Naive B cell (primary cell): ENCODE data around the gene NFKB1. TPM values are rescaled to one million over a fixed set of nuclear protein-coding genes. Genes with fewer than 3 reads are reported as not detected.
"Not testable (repeated sequence)": the region's sequence is repeated elsewhere in the genome, so short reads cannot be mapped to it uniquely, and the experiment has no call there.

Experiments
- ATAC-seq, 2 donors: fragments of 150-1000 bp; cut with Tn5 transposase; 2 replicates each; pipeline ENCODE4 v1.10.0; 2021; ENCODE audit warnings: low read depth in 2 of 2, mild to moderate bottlenecking in 2 of 2, moderate library complexity in 2 of 2
- DNase-seq: peaks from one replicate; pipeline ENCODE4 v3.0.0; 2022
- H3K27ac Mint-ChIP-seq, 6 donors: one replicate each; pipeline ENCODE4 v1.8.0; 2020 to 2022; ENCODE audit warnings: mild to moderate bottlenecking in 6 of 6, mixed read lengths in 6 of 6, moderate library complexity in 5 of 6, inconsistent platforms in 2 of 6
- H3K27me3 Mint-ChIP-seq, 3 donors: one replicate each; pipeline ENCODE4 v1.8.0; 2021 to 2022; ENCODE audit warnings: mixed read lengths in 3 of 3, mild to moderate bottlenecking in 1 of 3
- H3K36me3 Mint-ChIP-seq, 2 donors: one replicate each; pipeline ENCODE4 v1.8.0; 2020 to 2022; ENCODE audit warnings: mixed read lengths in 2 of 2, inconsistent platforms in 1 of 2, mild to moderate bottlenecking in 1 of 2
- H3K4me1 Mint-ChIP-seq, 3 donors: one replicate each; pipeline ENCODE4 v1.8.0; 2020 to 2022; ENCODE audit warnings: mixed read lengths in 3 of 3, inconsistent platforms in 1 of 3, mild to moderate bottlenecking in 1 of 3, moderate library complexity in 1 of 3
- H3K4me3 Mint-ChIP-seq, 8 donors: one replicate each; pipeline ENCODE4 v1.8.0; 2020 to 2022; ENCODE audit warnings: mild to moderate bottlenecking in 8 of 8, mixed read lengths in 8 of 8, moderate library complexity in 8 of 8, inconsistent platforms in 2 of 8
- H3K9me3 Mint-ChIP-seq, 7 donors: one replicate each; pipeline ENCODE4 v1.8.0; 2020 to 2022; ENCODE audit warnings: mixed read lengths in 7 of 7, mild to moderate bottlenecking in 5 of 7, inconsistent platforms in 2 of 7, moderate library complexity in 1 of 7
- polyA plus RNA-seq, 6 donors: library from polyadenylated mRNA; unstranded; fragments of 300-500 nt; fragmentation: Illumina TruSeq; gene quantifications; one replicate each; pipeline ENCODE4 v1.2.3, GENCODE V29; 2021; ENCODE audit warnings: low read depth in 6 of 6

NFKB1 gene
- polyA plus RNA-seq, 6 donors from 2014 or later = 14.5 to 47.4 (median 26.2) TPM

DNA sequence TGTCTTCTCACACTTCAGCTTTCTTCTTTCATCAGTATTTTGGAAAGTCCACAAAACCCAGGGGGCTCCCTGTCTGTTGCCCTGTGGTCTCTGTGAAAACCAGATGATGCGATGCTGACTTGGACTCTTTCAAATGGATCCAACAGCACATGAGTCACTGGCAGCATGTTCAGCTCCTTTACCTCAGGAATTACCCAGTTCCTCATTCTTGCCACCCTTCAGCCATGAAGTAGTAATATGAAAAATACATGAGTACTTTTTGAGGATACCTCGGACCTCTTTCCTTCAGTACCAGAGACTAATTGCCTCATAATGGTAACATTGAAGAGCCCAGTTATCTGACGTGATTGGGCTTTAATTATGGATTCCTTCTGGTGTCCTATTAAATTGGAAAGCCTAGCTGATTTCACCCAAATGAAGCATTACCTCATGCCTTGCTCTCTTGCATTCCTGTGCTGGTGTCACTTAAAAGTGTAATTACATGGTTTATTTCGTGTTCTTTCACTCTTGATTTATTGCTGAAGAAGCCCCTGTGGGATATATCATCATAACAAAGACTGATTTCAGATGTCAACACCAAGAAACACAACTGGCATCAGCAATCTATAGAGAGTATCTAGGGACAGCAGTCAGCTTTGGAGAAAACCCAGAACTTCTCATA is 63.4 kb downstream of the NFKB1 start:
- peaks cover 0 to 2% (median 0%) of the 10 kb centered on the region in 7 donors for H3K9me3 Mint-ChIP-seq
- H3K36me3 Mint-ChIP-seq = peaks cover 0 to 21% of the 10 kb centered on the region in 2 donors
- peak; percentile 92 to 93 for ATAC-seq
- DNase-seq = peak; percentile 42
- peak overlapping the region in 5 of 6 donors; percentile 76 to 95 (median 91) for H3K27ac Mint-ChIP-seq
- H3K4me1 Mint-ChIP-seq = peaks cover 47 to 54% (median 52%) of the 10 kb centered on the region in 3 donors
- no peaks in the 10 kb centered on the region for H3K27me3 Mint-ChIP-seq
- H3K4me3 Mint-ChIP-seq = peak overlapping the region in 2 of 8 donors; percentile 8 to 26

DNA sequence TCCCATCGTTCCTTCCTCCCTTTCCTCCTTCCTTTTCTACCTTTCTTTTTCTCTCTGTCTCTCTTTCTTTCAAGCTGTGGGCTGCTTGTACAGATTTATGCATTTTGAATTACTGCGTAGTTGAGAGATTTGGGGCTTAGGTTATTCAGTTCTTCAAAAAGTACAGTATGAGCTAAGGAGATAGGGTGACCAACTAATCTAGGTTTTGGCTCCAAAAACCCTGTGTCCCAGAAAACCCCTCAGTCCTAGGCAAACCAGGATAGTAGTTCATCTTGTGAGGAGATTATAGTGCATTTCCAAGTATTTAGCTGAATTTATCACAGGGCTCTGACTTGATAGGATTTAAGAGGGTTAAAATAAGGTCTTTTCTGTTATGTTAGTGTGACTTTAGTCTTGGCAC is 64.5 kb downstream of the NFKB1 start:
- H3K27me3 Mint-ChIP-seq = no peaks in the 10 kb centered on the region
- DNase-seq (no peak), ATAC-seq (no peak)
- no peak overlapping the region for H3K4me3 Mint-ChIP-seq
- peaks cover 0 to 26% of the 10 kb centered on the region in 2 donors for H3K36me3 Mint-ChIP-seq
- H3K9me3 Mint-ChIP-seq = peaks cover 0 to 6% (median 0%) of the 10 kb centered on the region in 7 donors
- peaks cover 35 to 42% (median 41%) of the 10 kb centered on the region in 3 donors for H3K4me1 Mint-ChIP-seq
- peak overlapping the region; percentile 22 to 91 (median 74) for H3K27ac Mint-ChIP-seq

DNA sequence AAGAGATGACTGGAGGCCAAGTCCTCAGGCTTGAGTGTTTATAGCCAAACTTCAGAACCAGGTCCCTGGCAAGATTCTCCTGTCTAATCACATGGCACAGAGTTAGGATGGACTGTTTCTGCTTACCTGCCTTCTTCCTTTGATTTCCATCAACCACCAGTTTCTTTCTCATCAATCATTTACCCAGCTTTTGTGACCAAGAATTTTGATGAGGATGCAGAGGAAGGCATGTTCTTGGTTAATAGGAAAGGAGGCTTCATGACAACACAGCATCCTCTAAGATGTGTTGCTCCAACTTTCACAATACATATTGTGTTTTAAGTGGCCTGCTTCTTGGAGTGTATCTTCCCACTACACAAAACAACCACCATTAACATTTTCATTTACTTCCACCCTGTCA is 65.3 kb downstream of the NFKB1 start:
- ATAC-seq = no peak
- DNase-seq = no peak
- H3K27ac Mint-ChIP-seq = peak overlapping the region in 5 of 6 donors; percentile 19 to 91 (median 44)
- peaks cover 0 to 23% of the 10 kb centered on the region in 2 donors for H3K36me3 Mint-ChIP-seq
- peaks cover 0 to 6% (median 0%) of the 10 kb centered on the region in 7 donors for H3K9me3 Mint-ChIP-seq
- peaks cover 28 to 37% (median 33%) of the 10 kb centered on the region in 3 donors for H3K4me1 Mint-ChIP-seq
- H3K4me3 Mint-ChIP-seq = no peak overlapping the region
- H3K27me3 Mint-ChIP-seq = no peaks in the 10 kb centered on the region

DNA sequence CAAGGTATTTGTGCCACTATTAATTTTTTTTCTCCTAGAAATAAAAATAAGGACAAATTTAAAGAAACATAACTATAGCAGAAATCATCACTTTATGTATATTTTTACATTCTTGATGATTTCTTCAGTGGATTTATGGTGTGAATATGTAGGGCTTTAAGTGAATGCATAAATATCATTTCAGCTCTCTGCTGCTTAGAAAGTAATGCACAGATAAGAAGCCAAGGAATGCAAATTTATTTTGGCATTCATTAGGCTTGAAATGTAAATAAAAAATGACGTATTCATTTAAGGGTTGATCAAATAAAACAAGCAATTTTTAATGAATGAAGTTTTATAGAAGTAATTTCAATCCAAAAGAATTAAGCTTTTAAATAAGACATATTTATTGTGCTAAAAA is 66.3 kb downstream of the NFKB1 start:
- Mint-ChIP-seq H3K27me3 (no peaks in the 10 kb centered on the region), H3K36me3 (peaks cover 0 to 21% of the 10 kb centered on the region in 2 donors), H3K4me3 (no peak overlapping the region), H3K4me1 (peaks cover 19 to 31% (median 24%) of the 10 kb centered on the region in 3 donors), H3K9me3 (peaks cover 0 to 6% (median 0%) of the 10 kb centered on the region in 7 donors), H3K27ac (peak overlapping the region in 3 of 6 donors; percentile 72 to 91 (median 90))
- DNase-seq (no peak), ATAC-seq (no peak)

DNA sequence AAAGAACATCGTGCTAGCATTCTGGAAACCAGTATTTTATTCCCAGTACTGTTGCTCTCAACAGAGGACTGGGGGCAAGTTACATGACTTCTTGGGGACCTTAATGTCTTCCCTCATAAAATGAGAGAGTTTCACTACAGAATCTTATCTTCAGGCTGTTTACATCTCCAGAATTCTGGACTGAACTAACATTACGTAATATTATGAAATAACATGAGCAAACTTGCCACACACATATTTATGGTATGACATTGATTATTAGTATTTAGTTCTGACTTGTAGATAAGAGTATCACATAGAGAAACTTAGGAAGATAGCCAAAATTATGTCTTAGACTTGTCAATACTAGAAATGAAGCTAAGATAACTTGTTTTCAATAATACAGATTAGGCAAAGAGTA is 68.0 kb downstream of the NFKB1 start:
- H3K9me3 Mint-ChIP-seq = peaks cover 0 to 6% (median 0%) of the 10 kb centered on the region in 7 donors
- peak overlapping the region in 1 of 6 donors; percentile 20 for H3K27ac Mint-ChIP-seq
- no peak for DNase-seq
- peaks cover 19 to 26% (median 21%) of the 10 kb centered on the region in 3 donors for H3K4me1 Mint-ChIP-seq
- H3K36me3 Mint-ChIP-seq = peaks cover 0 to 23% of the 10 kb centered on the region in 2 donors
- no peak overlapping the region for H3K4me3 Mint-ChIP-seq
- ATAC-seq = no peak
- H3K27me3 Mint-ChIP-seq = no peaks in the 10 kb centered on the region

DNA sequence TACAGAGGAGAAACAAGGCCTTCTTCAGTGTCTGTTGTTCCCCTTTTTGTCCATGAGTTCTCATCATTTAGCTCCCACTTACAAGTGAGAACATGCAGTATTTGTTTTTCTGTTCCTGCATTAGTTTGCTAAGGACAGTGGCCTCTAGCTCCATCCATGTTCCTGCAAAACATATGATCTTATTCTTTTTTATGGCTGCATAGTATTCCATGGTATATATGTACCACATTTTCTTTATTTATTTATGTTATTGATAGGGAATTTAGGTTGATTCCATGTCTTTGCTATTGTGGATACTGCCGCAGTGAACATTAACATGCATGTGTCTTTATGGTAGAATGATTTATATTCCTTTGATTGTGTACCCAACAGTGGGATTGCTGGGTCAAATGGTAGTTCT is 69.1 kb downstream of the NFKB1 start:
- not testable (repeated sequence) for H3K27me3 Mint-ChIP-seq, DNase-seq, H3K27ac Mint-ChIP-seq, H3K4me3 Mint-ChIP-seq, ATAC-seq, H3K9me3 Mint-ChIP-seq
- H3K36me3 Mint-ChIP-seq = peaks cover 2 to 23% of the 10 kb centered on the region in 2 donors
- H3K4me1 Mint-ChIP-seq = peaks cover 14 to 25% (median 19%) of the 10 kb centered on the region in 3 donors

DNA sequence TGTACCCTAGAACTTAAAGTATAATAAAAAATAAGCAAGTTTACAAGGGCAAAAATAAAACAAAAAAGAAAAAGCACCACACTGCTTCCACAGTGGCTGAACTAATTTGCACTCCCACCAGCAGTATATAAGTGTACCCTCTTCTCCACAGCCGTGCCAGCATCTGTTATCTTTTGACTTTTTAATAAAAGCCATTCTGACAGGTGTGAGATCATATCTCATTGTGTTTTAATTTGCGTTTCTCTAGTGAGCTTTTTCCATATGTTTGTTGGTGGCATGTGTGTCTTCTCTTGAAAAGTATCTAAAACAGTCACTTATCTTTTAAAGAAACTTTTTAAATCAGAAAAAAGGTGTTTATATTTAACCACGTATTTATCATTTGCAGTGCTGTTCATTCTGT is 71.3 kb downstream of the NFKB1 start:
- Mint-ChIP-seq H3K9me3 (peaks cover 0 to 6% (median 0%) of the 10 kb centered on the region in 7 donors), H3K4me3 (no peak overlapping the region), H3K36me3 (peaks cover 16 to 27% of the 10 kb centered on the region in 2 donors), H3K27me3 (no peaks in the 10 kb centered on the region), H3K4me1 (peaks cover 6 to 26% (median 21%) of the 10 kb centered on the region in 3 donors), H3K27ac (peak overlapping the region in 2 of 6 donors; percentile 69 to 81)
- ATAC-seq = no peak
- no peak for DNase-seq

DNA sequence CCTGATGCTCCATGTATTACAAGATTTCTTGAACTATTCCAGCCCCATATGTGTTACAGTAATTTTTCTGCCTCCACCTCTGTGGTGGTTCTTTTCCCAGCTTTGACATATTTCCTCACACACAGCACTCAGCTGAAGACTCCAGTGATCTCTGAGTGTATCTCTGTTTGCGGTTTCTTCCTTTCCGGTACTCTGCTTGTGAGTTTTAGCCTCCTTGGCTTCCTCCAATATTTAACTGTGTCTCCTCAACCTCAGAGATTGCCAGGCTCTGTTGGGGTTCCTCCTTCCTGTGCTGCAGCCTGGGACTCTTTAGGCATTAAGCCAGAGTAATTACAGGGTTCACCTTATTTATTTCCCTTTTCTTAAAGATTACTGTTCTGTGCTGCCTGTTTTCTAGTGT is 73.2 kb downstream of the NFKB1 start:
- Mint-ChIP-seq H3K4me1 (peaks cover 11 to 34% (median 28%) of the 10 kb centered on the region in 3 donors), H3K4me3 (no peak overlapping the region), H3K27ac (peak overlapping the region in 4 of 6 donors; percentile 27 to 91 (median 40)), H3K9me3 (peaks cover 0 to 6% (median 0%) of the 10 kb centered on the region in 7 donors), H3K36me3 (peaks cover 26 to 28% of the 10 kb centered on the region in 2 donors), H3K27me3 (no peaks in the 10 kb centered on the region)
- ATAC-seq (no peak), DNase-seq (no peak)

DNA sequence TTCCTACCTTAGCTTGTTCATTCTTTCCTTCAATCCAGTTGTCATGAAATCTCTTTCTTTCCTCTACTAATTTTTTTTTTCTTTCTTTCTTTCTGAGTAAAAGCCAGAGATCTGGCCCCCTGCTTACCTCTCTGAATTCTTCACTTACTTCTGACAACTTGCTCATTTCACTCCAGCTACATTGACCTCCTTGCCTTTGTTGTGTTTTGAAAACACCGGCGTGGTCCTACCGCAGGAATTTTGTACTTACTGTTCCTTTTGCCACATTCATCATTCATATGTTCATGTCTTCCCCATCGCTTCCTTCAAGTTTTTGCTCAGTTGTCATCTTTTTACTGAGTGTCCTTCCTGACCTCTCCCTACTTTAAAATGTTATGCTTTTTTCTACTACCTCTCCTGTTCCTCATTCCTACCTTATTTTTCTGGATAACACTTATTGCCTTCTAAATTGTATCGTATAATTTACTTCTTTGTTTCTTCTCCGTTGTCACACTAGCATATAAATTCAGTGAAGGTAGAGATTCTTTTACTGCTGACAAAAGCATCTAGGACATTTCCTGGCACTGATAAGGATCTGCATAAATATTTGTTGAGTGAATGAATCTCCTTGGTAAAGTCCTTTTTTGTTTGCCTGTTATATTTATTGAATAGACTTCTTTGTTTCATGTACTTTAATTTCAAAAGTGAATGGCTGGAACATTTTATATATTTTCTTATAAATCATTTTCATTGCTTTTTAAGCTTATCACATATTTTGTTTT is 74.4 kb downstream of the NFKB1 start:
- no peak for ATAC-seq
- peaks cover 26 to 30% of the 10 kb centered on the region in 2 donors for H3K36me3 Mint-ChIP-seq
- peak overlapping the region; percentile 6 to 95 (median 46) for H3K27ac Mint-ChIP-seq
- H3K9me3 Mint-ChIP-seq = peaks cover 0 to 2% (median 0%) of the 10 kb centered on the region in 7 donors
- no peaks in the 10 kb centered on the region for H3K27me3 Mint-ChIP-seq
- H3K4me1 Mint-ChIP-seq = peaks cover 11 to 34% (median 28%) of the 10 kb centered on the region in 3 donors
- no peak overlapping the region for H3K4me3 Mint-ChIP-seq
- DNase-seq = no peak

DNA sequence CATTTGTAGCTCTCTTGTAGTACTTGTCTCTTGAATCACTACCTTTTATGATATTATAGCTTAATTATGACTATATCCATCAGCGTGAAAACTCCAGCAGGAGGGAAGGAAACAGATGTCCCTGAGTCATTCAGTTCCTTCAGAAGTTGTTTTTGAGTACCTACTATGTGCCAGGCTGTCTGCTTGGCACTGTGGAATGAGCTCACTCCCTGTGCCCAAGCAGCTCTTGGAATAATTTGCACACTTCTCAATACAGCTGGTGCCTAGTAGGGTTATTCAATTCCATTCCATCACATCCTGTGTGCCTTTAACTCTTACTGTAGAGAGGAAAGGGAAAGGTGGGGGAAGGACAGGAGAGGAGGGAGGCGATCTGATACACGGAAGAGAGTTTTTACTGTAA is 77.1 kb downstream of the NFKB1 start:
- peak overlapping the region; percentile 0 to 16 (median 2) for H3K27ac Mint-ChIP-seq
- peaks cover 11 to 32% (median 28%) of the 10 kb centered on the region in 3 donors for H3K4me1 Mint-ChIP-seq
- no peaks in the 10 kb centered on the region for H3K9me3 Mint-ChIP-seq
- H3K4me3 Mint-ChIP-seq = no peak overlapping the region
- ATAC-seq = no peak
- no peak for DNase-seq
- no peaks in the 10 kb centered on the region for H3K27me3 Mint-ChIP-seq
- H3K36me3 Mint-ChIP-seq = peaks cover 26 to 41% of the 10 kb centered on the region in 2 donors

DNA sequence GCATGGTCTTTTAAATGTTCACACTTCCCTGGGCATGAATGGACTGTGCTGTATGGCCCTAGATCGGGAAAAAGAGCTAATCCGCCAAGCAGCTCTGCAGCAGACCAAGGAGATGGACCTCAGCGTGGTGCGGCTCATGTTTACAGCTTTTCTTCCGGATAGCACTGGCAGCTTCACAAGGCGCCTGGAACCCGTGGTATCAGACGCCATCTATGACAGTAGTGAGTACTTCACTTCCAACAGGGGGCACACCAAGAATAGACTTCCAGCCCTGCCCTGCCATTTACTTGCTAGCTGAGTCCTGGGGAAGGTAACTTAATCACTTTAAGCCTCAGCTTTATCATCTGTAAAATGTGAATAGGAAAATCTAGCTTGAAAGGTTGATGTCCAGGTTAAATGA is 77.7 kb downstream of the NFKB1 start:
- peaks cover 11 to 27% (median 23%) of the 10 kb centered on the region in 3 donors for H3K4me1 Mint-ChIP-seq
- H3K27ac Mint-ChIP-seq = peak overlapping the region in 4 of 6 donors; percentile 0 to 14 (median 6)
- ATAC-seq (peak in 1 of 2 donors; percentile 27), DNase-seq (no peak)
- H3K4me3 Mint-ChIP-seq = peak overlapping the region in 1 of 8 donors; percentile 5
- H3K27me3 Mint-ChIP-seq = no peaks in the 10 kb centered on the region
- peaks cover 31 to 40% of the 10 kb centered on the region in 2 donors for H3K36me3 Mint-ChIP-seq
- no peaks in the 10 kb centered on the region for H3K9me3 Mint-ChIP-seq

DNA sequence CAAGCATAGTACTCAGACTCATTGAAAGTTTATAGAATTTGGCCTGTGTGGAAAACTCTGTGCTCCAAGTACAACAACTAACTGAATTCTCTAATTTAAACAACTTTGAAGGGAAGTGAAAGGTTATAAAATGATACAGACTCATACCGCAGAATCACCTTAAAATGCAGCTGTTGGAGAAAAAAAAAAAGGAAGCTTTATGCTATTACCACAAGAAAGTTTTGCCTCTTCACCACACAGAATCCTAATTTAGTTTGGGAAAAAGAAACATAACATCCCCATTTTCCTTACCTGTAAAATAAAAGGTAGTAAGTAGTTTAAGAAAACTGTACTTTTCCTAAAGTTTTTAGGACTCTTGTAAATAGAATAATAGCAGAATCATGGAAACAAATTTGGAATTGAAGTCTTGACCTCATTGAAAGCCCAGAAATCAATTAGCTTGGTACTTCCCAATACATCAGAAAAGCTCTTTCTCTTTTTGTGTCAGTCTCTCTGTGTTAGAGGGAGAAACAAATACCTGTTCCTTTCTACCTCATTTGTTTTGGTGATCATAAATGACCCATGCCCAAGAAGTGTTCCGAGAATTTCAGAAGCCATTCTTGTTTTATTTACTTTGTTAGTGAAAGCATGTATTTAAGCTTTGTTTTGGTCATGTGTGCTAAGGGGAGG is 78.8 kb downstream of the NFKB1 start:
- ATAC-seq = no peak
- peak overlapping the region in 3 of 6 donors; percentile 35 to 73 (median 55) for H3K27ac Mint-ChIP-seq
- H3K4me3 Mint-ChIP-seq = no peak overlapping the region
- no peaks in the 10 kb centered on the region for H3K27me3 Mint-ChIP-seq
- H3K4me1 Mint-ChIP-seq = peaks cover 6 to 23% (median 17%) of the 10 kb centered on the region in 3 donors
- DNase-seq = no peak
- peaks cover 36 to 46% of the 10 kb centered on the region in 2 donors for H3K36me3 Mint-ChIP-seq
- no peaks in the 10 kb centered on the region for H3K9me3 Mint-ChIP-seq

DNA sequence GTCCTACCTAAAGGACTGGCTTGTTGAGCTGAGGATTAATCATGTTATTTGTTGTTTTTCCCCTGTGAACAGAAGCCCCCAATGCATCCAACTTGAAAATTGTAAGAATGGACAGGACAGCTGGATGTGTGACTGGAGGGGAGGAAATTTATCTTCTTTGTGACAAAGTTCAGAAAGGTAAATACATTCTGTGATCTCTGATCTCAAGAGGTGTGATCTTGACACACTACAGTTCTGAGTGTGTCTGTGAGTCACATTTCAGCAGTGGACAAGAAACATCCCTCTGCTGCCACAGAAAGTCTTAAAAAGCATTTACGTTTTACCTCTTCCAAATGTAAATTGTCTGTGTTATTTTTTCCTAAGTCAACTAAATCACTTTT is 79.3 kb downstream of the NFKB1 start:
- ATAC-seq (no peak), DNase-seq (no peak)
- Mint-ChIP-seq H3K36me3 (peaks cover 34 to 46% of the 10 kb centered on the region in 2 donors), H3K9me3 (no peaks in the 10 kb centered on the region), H3K27ac (peak overlapping the region in 1 of 6 donors; percentile 55), H3K27me3 (no peaks in the 10 kb centered on the region), H3K4me3 (no peak overlapping the region), H3K4me1 (peaks cover 6 to 18% (median 12%) of the 10 kb centered on the region in 3 donors)
